Myometrial cell (primary cell): ENCODE measurements around the gene BOC. TPM values are rescaled to one million over a fixed set of nuclear protein-coding genes. Genes with fewer than 3 reads are reported as not detected.

Source experiments
- total RNA-seq: library from RNA; depleted of rRNA; stranded (reverse); fragments of >200 nt; gene quantifications from 2 replicates; pipeline ENCODE4 v1.2.3, GENCODE V29; 2015

The BOC gene, protein sequence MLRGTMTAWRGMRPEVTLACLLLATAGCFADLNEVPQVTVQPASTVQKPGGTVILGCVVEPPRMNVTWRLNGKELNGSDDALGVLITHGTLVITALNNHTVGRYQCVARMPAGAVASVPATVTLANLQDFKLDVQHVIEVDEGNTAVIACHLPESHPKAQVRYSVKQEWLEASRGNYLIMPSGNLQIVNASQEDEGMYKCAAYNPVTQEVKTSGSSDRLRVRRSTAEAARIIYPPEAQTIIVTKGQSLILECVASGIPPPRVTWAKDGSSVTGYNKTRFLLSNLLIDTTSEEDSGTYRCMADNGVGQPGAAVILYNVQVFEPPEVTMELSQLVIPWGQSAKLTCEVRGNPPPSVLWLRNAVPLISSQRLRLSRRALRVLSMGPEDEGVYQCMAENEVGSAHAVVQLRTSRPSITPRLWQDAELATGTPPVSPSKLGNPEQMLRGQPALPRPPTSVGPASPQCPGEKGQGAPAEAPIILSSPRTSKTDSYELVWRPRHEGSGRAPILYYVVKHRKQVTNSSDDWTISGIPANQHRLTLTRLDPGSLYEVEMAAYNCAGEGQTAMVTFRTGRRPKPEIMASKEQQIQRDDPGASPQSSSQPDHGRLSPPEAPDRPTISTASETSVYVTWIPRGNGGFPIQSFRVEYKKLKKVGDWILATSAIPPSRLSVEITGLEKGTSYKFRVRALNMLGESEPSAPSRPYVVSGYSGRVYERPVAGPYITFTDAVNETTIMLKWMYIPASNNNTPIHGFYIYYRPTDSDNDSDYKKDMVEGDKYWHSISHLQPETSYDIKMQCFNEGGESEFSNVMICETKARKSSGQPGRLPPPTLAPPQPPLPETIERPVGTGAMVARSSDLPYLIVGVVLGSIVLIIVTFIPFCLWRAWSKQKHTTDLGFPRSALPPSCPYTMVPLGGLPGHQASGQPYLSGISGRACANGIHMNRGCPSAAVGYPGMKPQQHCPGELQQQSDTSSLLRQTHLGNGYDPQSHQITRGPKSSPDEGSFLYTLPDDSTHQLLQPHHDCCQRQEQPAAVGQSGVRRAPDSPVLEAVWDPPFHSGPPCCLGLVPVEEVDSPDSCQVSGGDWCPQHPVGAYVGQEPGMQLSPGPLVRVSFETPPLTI
- 12.2 and 15.0 TPM in 2 replicates for total RNA-seq

DNA sequence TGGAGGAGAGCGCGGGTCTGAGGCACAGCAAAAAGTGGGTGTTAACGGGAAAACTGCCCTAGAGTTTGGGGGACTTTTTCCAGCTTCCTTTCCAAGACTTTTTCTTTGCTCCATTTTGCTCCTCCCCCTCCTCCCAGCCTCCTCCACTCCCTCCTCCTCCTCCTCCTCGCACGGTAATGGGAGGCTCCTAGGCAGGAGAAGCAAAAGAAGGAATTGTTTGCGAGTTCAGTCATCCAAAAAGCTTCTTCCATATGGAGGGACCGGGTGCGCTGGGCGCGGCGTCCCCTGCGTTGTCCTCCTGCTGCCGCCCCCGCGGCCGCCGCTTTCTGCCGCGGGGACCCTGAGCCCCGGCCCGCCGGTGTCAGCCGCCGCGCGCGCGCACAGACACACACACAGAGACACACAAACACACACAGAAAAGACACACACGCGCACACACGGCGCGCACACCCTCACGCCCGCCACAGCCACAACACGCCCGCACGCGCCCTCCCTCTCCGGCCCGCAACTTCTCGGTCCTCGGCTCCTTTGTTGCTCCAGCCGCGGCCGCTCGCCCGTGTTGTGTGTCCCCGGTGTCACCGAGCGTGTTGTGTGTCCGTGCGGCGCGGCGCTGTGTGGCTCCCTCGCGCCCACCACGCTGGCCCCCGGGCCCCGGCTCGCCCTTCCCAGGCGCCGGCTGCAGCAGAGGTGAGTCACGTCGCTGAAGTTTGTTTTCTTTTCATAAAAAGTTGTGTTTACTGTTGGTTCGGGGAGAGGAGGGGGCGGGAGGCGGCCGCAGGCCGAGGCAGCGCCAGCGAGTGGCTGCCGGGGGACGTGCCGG is at the start of gene BOC:
Gene BOC (plus strand): TSS at position 228 of the 820 bp plus-strand sequence. CDS start 38,246 bp downstream, outside the sequence.

Other genes with a start within 250 kb of the BOC start
- gene CD200R1, start 236.5 kb upstream of the BOC start, total RNA-seq = not detected in 2 replicates
- 41.8 and 46.3 TPM in 2 replicates for gene GTPBP8, start 220.6 kb upstream of the BOC start, total RNA-seq
- 0.18 TPM in 1 of 2 replicates, not detected in the other for gene CFAP44, start 229.9 kb downstream of the BOC start, total RNA-seq